ENCODE measurements around the gene MAST4.

MAST4 gene

GRCh38 chr5:66606713-66607112 is 10.5 kb downstream of the MAST4 start:
- no peak for DNase-seq

- DNase-seq = no peak
Observed at GRCh38 chr5:66608501-66608900, 12.3 kb downstream of the MAST4 start.

DNA sequence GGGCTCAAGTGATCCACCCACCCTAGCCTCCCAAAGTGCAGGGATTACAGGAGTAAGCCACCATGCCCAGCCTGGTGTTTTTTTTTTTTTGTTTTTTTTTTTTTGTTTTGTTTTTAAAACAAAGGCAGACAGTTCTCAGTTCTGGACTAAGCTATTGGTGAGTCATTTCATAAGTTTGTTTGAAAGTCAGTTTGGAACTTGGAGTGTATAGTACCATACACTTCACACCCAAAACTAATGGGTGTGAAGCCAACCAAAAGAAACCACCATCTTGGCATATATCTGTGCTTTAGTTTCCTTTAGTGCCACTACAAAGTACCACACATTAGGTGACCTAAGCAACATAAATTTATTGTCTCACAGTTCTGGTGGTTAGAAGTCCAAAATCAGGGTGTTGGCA is 13.4 kb downstream of the MAST4 start:
- no peak for DNase-seq

DNA sequence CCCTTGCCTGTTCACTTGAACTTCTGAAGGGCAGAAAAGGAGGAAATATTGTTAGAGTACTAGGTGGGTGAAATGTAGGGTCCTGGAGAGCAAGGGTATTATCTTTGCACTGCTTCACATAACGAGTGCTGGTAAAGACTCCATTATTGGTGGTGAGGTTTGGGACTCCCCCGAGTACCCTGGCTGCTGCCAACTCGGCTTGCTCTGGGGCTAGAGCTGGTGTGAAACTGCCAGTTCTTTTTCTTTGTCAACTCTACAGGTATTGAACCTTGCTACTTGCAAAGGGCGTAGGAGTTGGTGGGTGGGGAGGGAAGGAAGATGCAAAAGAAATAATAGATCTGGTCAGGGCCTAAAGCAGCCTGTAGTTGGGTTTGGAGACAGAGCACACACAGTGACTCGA is 16.0 kb downstream of the MAST4 start:
- no peak for DNase-seq

- DNase-seq = no peak
Observed at GRCh38 chr5:66615136-66615535, 18.9 kb downstream of the MAST4 start.

- no peak for DNase-seq
Observed at GRCh38 chr5:66615894-66616293, 19.7 kb downstream of the MAST4 start.

- no peak for DNase-seq
Observed at GRCh38 chr5:66616520-66617225, 20.5 kb downstream of the MAST4 start.

- no peak for DNase-seq
Observed at GRCh38 chr5:66617226-66617861, 21.2 kb downstream of the MAST4 start.

DNA sequence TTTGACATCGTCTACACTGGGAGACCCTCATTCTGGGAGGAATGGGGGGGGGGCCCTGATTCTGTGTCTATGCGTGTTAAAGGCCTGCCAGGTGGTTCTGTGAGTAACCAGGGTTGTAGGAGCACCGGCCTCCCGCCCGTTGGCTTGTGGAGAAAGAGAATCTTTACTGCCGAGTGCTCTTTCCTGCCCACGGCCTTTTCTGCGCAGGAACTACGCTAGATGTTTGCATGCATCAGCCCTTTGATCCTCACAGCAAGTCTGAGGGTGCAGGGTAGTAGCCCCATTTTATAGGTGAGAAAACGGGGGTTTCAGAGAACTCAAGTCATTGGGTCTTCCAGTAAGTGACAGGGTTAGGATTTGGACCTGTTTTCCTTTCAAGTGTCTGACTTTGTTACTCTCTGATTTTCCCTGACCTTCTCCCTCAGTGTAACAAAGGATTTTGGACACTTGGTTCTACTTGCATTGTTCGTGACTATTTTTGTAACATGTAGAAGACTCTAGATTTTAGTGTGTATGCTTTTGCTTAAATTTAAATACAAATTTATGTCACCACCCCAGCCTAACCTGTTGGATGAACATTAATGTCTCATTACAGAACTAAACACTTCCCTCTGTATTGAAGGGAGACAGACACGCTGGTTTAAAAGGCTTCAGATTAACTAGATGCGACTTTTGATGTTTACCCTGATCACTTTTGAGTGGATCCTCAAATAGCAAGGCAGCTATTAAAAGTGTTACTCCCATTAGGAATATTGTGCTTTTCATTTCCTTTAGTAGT is 22.0 kb downstream of the MAST4 start:
- no peak for DNase-seq

GRCh38 chr5:66620711-66621110 is 24.5 kb downstream of the MAST4 start:
- no peak for DNase-seq

- no peak for DNase-seq
Observed at GRCh38 chr5:66621146-66621545, 25.0 kb downstream of the MAST4 start.

DNA sequence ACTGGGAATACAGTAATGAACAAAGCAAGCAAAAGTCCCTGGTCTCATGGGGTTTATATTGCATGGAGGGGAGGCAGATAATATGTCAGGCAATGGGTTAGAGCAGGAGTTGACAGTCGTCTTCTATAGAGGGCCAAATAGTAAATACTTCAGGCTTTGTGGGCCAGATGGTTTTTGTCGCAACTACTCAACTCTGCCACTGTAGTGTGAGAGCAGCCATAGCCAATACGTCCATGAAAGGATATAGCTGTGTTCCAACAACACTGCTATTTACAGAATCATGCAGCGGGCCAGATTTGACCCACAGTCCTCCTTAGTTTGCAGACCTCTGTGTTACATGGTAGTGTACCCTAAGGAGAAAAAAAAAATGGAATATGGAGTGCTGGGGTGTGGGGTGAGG is 25.5 kb downstream of the MAST4 start:
- no peak for DNase-seq

- no peak for DNase-seq
Observed at GRCh38 chr5:66628561-66628960, 32.4 kb downstream of the MAST4 start.

GRCh38 chr5:66629446-66629845 is 33.3 kb downstream of the MAST4 start:
- no peak for DNase-seq

DNA sequence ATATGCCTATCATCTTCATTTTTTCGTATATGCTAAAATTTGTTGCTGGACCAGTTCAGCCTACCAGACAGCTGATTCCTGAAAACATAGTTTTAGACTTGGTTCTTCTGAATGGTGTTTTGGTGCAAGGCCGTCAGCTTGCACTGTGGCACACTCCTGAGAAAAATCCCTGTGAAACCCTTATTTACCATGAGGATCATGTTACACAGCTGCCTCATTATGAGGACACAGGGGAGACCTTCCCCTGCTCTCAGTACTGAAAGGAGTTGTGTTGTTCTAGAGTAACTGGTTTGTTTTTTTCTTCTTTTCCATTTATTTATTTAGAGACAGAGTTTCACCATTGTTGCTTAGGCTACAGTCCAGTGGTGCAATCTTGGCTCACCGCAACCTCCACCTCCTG is 37.6 kb downstream of the MAST4 start:
- DNase-seq = no peak

DNA sequence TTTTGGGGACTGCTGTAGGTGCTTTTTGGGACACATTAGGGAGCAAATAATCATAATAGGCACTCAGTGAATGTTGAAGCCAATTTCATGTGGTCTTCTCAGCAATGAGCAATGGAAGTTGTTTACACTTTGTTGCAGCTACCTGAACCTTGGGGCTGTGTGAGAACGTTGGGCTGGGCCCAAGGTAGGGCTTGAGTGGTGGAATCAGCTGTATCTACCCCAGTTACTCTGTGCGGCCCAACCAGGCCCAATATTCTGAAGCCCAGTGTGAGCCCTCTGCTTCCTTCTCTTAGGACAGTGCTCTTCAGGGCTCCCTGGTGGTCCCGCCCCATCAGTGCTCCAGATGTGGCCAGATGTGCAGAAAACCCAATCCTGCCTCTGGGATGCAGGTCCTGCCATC is 38.4 kb downstream of the MAST4 start:
- no peak for DNase-seq

GRCh38 chr5:66637994-66638393 is 41.8 kb downstream of the MAST4 start:
- DNase-seq = no peak

DNA sequence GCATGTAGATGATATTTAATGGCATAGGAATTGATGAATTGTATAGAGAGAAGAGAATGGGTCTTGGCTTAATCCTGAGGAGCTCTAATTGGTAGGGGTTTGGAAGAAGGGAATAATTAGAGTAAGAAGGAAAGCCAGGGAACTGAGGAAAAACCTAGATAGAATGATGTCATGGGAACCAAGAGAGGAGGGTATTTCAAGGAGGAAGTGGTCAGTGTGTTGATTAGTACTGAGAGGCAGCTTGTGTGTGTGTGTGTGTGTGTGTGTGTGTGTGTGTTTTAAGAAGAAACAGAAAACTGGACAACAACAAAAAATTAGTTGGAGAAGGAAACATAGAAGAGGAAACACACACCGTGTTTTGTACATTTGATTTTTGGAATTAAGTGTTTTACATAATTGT is 42.8 kb downstream of the MAST4 start:
- no peak for DNase-seq

GRCh38 chr5:66642538-66642937 is 46.3 kb downstream of the MAST4 start:
- DNase-seq = no peak

- no peak for DNase-seq
Observed at GRCh38 chr5:66643387-66643786, 47.2 kb downstream of the MAST4 start.

DNA sequence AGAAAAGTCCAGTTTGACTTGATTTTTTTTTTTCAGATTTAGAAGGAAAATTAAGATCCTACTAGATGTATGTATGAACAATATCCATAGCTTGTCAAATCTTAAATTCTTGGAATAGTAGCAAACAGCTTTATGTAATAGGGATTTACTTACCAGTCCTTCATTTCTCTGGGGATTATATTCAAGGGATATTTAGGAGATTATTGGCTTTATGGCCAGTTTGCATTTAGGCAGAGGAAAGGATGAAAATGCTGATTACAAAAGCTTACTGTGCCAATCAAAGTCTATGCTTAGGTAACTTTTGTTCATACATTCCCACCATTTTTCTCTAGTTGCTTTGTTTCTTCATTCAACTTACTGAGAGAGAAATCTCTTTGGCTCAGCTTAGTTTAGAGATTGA is 47.9 kb downstream of the MAST4 start:
- DNase-seq = no peak

DNA sequence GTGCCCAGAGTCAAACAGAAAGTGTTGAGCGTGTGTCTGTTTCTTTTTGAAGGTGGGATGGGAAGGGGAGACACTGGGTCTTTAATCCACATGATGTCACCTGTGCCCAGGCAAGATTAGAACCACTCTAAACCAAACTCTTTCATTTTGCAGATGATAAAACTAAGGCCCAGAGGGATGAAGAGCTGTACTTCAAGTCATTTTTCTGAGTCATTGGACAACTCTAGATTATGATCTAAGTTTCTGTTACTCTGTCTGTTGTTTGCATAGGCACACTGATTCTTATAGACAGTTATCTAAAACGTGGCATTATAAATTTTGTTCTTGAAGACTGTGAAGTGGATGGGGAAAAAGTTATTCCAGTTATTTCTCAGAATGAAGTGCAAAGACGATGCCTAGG is 48.8 kb downstream of the MAST4 start:
- DNase-seq = no peak

- DNase-seq = no peak
Observed at GRCh38 chr5:66646570-66646969, 50.4 kb downstream of the MAST4 start.

DNA sequence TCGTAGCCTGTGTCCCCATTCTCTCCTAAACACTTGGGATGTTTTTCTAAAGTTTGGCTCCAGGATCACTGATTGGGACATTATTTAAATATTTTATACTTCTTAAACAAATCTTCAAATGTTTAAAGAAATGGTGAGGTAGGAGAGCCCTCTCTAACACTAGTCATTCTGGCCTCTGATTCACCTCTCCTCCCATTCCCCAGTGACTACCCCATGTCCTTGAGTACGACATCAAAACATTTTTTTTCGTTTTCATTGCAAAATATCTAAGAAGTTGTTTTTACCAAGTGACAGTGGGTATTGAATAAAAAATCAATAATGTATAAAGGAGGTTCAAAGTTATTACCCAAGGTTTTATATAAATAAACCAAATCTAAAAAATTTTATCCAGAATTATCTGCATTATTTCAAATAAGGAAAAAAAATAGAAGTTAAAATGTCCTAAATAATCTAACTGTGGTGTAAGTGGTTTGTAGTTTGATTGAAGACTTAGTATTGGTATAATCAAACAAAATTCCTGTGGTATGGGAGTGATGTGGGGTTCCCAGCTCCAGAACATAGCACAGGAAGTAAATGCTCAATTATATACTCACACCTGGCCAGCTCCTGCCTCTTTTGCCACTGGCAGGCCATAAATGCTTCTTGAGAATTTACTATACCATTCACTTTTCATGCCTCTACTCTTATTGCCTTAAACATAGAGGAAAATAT is 51.1 kb downstream of the MAST4 start:
- DNase-seq = no peak
